Subcutaneous abdominal adipose tissue (tissue), 5 donors: ENCODE results near the gene GLCE.

Source experiments
- H3K27ac ChIP-seq: one replicate; pipeline ENCODE4 v1.7.0; 2013; ENCODE audit warnings: low read depth, mild to moderate bottlenecking, inconsistent platforms, low read length, moderate library complexity
- H3K27me3 ChIP-seq, 5 donors: one replicate each; pipeline ENCODE4 v1.7.0; 2013; ENCODE audit warnings: low read length in 5 of 5, inconsistent platforms in 1 of 5; ENCODE audit not compliant: control insufficient read depth in 5 of 5, insufficient read depth in 4 of 5
- H3K36me3 ChIP-seq, 5 donors: one replicate each; pipeline ENCODE4 v1.7.0; 2013; ENCODE audit warnings: low read length in 5 of 5; ENCODE audit not compliant: control insufficient read depth in 5 of 5, insufficient read depth in 5 of 5
- H3K4me1 ChIP-seq, 5 donors: one replicate each; pipeline ENCODE4 v1.7.0; 2013; ENCODE audit warnings: low read length in 5 of 5, mild to moderate bottlenecking in 3 of 5, moderate library complexity in 1 of 5; ENCODE audit not compliant: control insufficient read depth in 5 of 5, insufficient read depth in 5 of 5
- H3K4me3 ChIP-seq, 5 donors: one replicate each; pipeline ENCODE4 v1.7.0; 2013; ENCODE audit warnings: low read length in 5 of 5, low read depth in 1 of 5
- H3K9ac ChIP-seq, 5 donors: one replicate each; pipeline ENCODE4 v1.7.0; 2013; ENCODE audit warnings: low read length in 5 of 5, mild to moderate bottlenecking in 4 of 5, moderate library complexity in 3 of 5
- H3K9me3 ChIP-seq, 5 donors: one replicate each; pipeline ENCODE4 v1.7.0; 2013; ENCODE audit warnings: low read length in 5 of 5; ENCODE audit not compliant: control insufficient read depth in 5 of 5
- donor health status: healthy.
- donor health status: healthy.
- donor health status: healthy.
- donor health status: healthy.
- donor health status: healthy.

The GLCE gene

GRCh38 chr15:69275074-69275670 is 114.7 kb downstream of the GLCE start:
- H3K4me3 ChIP-seq = no peak overlapping the region
- no peak overlapping the region for H3K27ac ChIP-seq
- peaks cover 0 to 3% (median 0%) of the 10 kb centered on the region in 5 donors for H3K36me3 ChIP-seq
- no peaks in the 10 kb centered on the region for H3K4me1 ChIP-seq
- H3K9me3 ChIP-seq = no peaks in the 10 kb centered on the region
- peaks cover 0 to 4% (median 0%) of the 10 kb centered on the region in 5 donors for H3K27me3 ChIP-seq
- H3K9ac ChIP-seq = no peak overlapping the region

GRCh38 chr15:69275933-69276560 is 115.6 kb downstream of the GLCE start:
- no peaks in the 10 kb centered on the region for H3K9me3 ChIP-seq
- H3K9ac ChIP-seq = no peak overlapping the region
- peaks cover 0 to 4% (median 0%) of the 10 kb centered on the region in 5 donors for H3K27me3 ChIP-seq

DNA sequence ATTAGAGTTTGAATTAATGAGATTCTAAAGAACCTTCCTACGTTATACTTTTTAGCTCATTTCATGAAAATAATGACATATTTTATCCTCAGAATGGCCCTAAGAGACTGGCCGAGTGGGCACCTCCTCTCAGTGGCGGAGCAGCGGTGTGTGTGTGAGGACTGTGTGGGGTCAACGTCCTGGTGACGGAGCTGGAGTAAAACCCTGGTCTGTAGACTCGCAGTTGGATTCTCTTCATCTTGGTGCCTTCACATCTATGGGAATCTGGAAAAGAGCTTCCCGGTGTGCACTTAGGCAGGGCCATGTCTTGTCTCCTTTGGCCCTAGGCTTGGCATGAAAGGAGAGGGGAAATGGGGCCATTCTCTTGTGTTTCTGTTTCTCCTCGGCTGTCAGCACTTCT is 116.9 kb downstream of the GLCE start:
- Histone ChIP-seq H3K4me3 (no peak overlapping the region), H3K27ac (no peak overlapping the region), H3K36me3 (no peaks in the 10 kb centered on the region), H3K27me3 (peaks cover 0 to 4% (median 2%) of the 10 kb centered on the region in 5 donors), H3K9me3 (no peaks in the 10 kb centered on the region), H3K9ac (no peak overlapping the region), H3K4me1 (no peaks in the 10 kb centered on the region)

More at GRCh38 chr15:69275933-69276560, 115.6 kb downstream of the GLCE start:
- Histone ChIP-seq H3K4me3 (no peak overlapping the region), H3K27ac (no peak overlapping the region), H3K4me1 (no peaks in the 10 kb centered on the region), H3K36me3 (no peaks in the 10 kb centered on the region)

- H3K27ac ChIP-seq = no peak overlapping the region
- H3K36me3 ChIP-seq = no peaks in the 10 kb centered on the region
These were observed 119.2 kb downstream of the GLCE start for GRCh38 chr15:69279636-69280035.

GRCh38 chr15:69280783-69281182 is 120.3 kb downstream of the GLCE start:
- H3K9ac ChIP-seq = no peak overlapping the region
- H3K4me1 ChIP-seq = no peaks in the 10 kb centered on the region
- no peak overlapping the region for H3K27ac ChIP-seq
- H3K27me3 ChIP-seq = peaks cover 0 to 4% (median 2%) of the 10 kb centered on the region in 5 donors
- no peak overlapping the region for H3K4me3 ChIP-seq
- H3K9me3 ChIP-seq = no peaks in the 10 kb centered on the region
- no peaks in the 10 kb centered on the region for H3K36me3 ChIP-seq

More at GRCh38 chr15:69279636-69280035, 119.2 kb downstream of the GLCE start:
- no peak overlapping the region for H3K4me3 ChIP-seq
- H3K4me1 ChIP-seq = no peaks in the 10 kb centered on the region
- H3K9ac ChIP-seq = no peak overlapping the region
- peaks cover 0 to 4% (median 2%) of the 10 kb centered on the region in 5 donors for H3K27me3 ChIP-seq
- no peaks in the 10 kb centered on the region for H3K9me3 ChIP-seq

- Histone ChIP-seq H3K9me3 (no peaks in the 10 kb centered on the region), H3K9ac (no peak overlapping the region), H3K36me3 (no peaks in the 10 kb centered on the region), H3K4me3 (no peak overlapping the region), H3K27me3 (peaks cover 0 to 2% (median 1%) of the 10 kb centered on the region in 5 donors), H3K27ac (no peak overlapping the region), H3K4me1 (no peaks in the 10 kb centered on the region)
These were observed 121.8 kb downstream of the GLCE start for GRCh38 chr15:69282104-69282743.

DNA sequence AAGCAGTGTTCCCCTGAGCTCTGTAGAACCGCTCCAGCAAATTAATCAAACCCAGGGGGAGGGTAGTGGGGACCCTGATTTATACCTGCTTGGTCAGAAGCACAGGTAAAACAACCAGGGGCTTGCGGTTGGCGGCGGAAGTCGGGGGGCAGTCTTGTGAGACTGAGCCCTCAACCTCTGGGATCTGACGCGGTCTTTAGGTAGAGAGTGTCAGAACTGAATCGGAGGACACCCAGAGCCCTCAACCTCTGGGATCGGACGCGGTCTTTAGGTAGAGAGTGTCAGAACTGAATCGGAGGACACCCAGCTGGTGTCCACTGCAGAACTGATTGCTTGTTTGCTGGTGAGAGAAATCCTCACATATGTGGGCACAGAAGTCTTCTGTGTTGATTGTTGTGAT is 125.4 kb downstream of the GLCE start:
- Histone ChIP-seq H3K27me3 (peaks cover 0 to 2% (median 0%) of the 10 kb centered on the region in 5 donors), H3K4me1 (no peaks in the 10 kb centered on the region), H3K9ac (no peak overlapping the region), H3K36me3 (no peaks in the 10 kb centered on the region), H3K9me3 (no peaks in the 10 kb centered on the region), H3K27ac (no peak overlapping the region), H3K4me3 (no peak overlapping the region)

GRCh38 chr15:69288011-69288410 is 127.6 kb downstream of the GLCE start:
- Histone ChIP-seq H3K4me1 (no peaks in the 10 kb centered on the region), H3K27ac (no peak overlapping the region)

GRCh38 chr15:69288531-69289341 is 128.3 kb downstream of the GLCE start:
- Histone ChIP-seq H3K9ac (no peak overlapping the region), H3K27me3 (no peaks in the 10 kb centered on the region), H3K4me1 (no peaks in the 10 kb centered on the region), H3K27ac (no peak overlapping the region), H3K36me3 (no peaks in the 10 kb centered on the region), H3K4me3 (no peak overlapping the region), H3K9me3 (no peaks in the 10 kb centered on the region)

More at GRCh38 chr15:69288011-69288410, 127.6 kb downstream of the GLCE start:
- Histone ChIP-seq H3K9me3 (no peaks in the 10 kb centered on the region), H3K4me3 (no peak overlapping the region), H3K27me3 (no peaks in the 10 kb centered on the region), H3K9ac (no peak overlapping the region), H3K36me3 (no peaks in the 10 kb centered on the region)
